ENCODE data around the gene HAL.

GRCh38 chr12:96035283-96036236, 39.4 kb upstream of the HAL start, which contains the start of gene LTA4H:
- TF ChIP-seq CTCF (IDR thresholded peaks at IDR 0.05; ENCODE audit: low read depth, low read length, missing input control) (no peak), TAF1 (conservative IDR thresholded peaks at IDR 0.05) (peak; percentile 86), RAD21 (IDR thresholded peaks at IDR 0.05) (peak; percentile 9 to 38), ATF3 (IDR thresholded peaks at IDR 0.05) (peak; percentile 100), HNF4A (conservative IDR thresholded peaks at IDR 0.05) (peak; percentile 33 to 48), REST (IDR thresholded peaks at IDR 0.05) (peak; percentile 90), FOXA1 (IDR thresholded peaks at IDR 0.05) (no peak), MAX (IDR thresholded peaks at IDR 0.05) (peak; percentile 88), EGR1 (IDR thresholded peaks at IDR 0.05; ENCODE audit: low read depth in 2 of 2) (peak in 1 of 2 donors; percentile 4), GABPA (IDR thresholded peaks at IDR 0.05 in 1 of 2, conservative IDR thresholded peaks at IDR 0.05 in 1 of 2) (peak in 1 of 2 donors; percentile 77), JUND (IDR thresholded peaks at IDR 0.05) (peak; percentile 9 to 38), SP1 (IDR thresholded peaks at IDR 0.05) (peak; percentile 57)
